ENCODE results near the gene ACADL.

The ACADL gene

DNA sequence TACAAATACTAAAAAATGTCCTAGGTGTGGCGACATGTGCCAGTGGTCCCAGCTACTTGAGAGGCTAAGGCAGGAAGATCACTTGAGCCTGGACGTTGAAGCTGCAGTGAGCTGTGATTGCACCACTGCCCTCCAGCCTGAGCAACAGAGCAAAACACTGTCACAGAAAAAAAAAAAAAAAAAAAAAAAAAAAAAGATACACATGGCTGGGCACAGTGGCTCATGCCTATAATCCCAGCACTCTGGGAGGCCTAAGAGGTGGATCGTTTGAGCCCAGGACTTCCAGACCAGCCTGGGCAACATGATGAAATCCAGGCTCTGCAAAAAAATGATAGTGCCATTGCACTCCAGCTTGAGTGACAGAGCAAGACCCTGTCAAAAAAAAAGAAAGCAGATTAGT is 67.7 kb downstream of the ACADL start:
- H3K27me3 ChIP-seq (ENCODE audit: insufficient read depth, insufficient read length): no peaks in the 10 kb centered on the region
- DNase-seq (ENCODE audit: low read depth, low spot score): no peak
- no peak overlapping the region for H3K9ac ChIP-seq (ENCODE audit: insufficient read length, low read depth)
- no peaks in the 10 kb centered on the region for H3K4me1 ChIP-seq (ENCODE audit: insufficient read depth, insufficient read length)
- H3K4me3 ChIP-seq (ENCODE audit: insufficient read length, low read depth): no peak overlapping the region
- H3K9me3 ChIP-seq (ENCODE audit: insufficient read depth, low read length): no peaks in the 10 kb centered on the region
- no peak for TF ChIP-seq ZNF274 (IDR thresholded peaks at IDR 0.05; ENCODE audit: low read depth, low read length)
- TF ChIP-seq YY1 (IDR thresholded peaks at IDR 0.05; ENCODE audit: insufficient read depth, insufficient read length): no peak
- no peak for TF ChIP-seq SUZ12 (IDR thresholded peaks at IDR 0.05; ENCODE audit: extremely low read depth, insufficient read depth, insufficient read length)
- peaks cover 16% of the 10 kb centered on the region for H3K36me3 ChIP-seq (ENCODE audit: insufficient read depth, insufficient read length, low read length)

DNA sequence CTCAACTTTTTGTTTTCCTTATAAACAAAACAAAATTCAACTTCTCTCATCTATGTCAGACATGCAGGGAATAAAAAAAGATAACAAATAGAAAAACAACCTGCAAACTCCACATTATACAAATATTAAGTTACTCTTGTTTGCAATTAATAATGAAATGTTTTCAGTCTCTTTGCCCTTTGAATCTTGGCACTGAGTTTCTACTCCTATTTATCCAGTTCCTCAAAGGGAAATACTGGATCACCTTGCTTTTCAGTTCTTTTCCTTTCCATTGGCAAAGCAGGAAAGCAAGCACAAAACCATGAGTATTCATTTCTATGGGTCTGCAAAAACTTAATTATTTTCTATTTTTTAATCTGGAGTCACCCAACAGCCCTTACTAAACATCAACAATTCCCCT is 77.6 kb downstream of the ACADL start:
- no peak overlapping the region for H3K4me3 ChIP-seq (ENCODE audit: insufficient read length, low read depth)
- no peak for DNase-seq (ENCODE audit: low read depth, low spot score)
- no peak overlapping the region for H3K9ac ChIP-seq (ENCODE audit: insufficient read length, low read depth)
- H3K27me3 ChIP-seq (ENCODE audit: insufficient read depth, insufficient read length): no peaks in the 10 kb centered on the region
- TF ChIP-seq SUZ12 (IDR thresholded peaks at IDR 0.05; ENCODE audit: extremely low read depth, insufficient read depth, insufficient read length) (no peak), ZNF274 (IDR thresholded peaks at IDR 0.05; ENCODE audit: low read depth, low read length) (no peak), YY1 (IDR thresholded peaks at IDR 0.05; ENCODE audit: insufficient read depth, insufficient read length) (no peak)
- H3K36me3 ChIP-seq (ENCODE audit: insufficient read depth, insufficient read length, low read length): peaks cover 27% of the 10 kb centered on the region
- no peaks in the 10 kb centered on the region for H3K4me1 ChIP-seq (ENCODE audit: insufficient read depth, insufficient read length)
- H3K9me3 ChIP-seq (ENCODE audit: insufficient read depth, low read length): no peaks in the 10 kb centered on the region

Data from NT2/D1 (cell line).